GM23248 (cell line): ENCODE measurements around the gene PCDHGB2.

Experiments used
- EZH2 ChIP-seq: fragments of 200-600 bp; sonication (generic); IDR thresholded peaks from 2 replicates; pipeline ENCODE4 v1.6.1; 2018; ENCODE audit warnings: antibody characterized with exemption, mild to moderate bottlenecking; ENCODE audit not compliant: insufficient read depth, poor library complexity, severe bottlenecking
- EZH2phosphoT487 ChIP-seq: fragments of 200-600 bp; sonication (generic); IDR thresholded peaks from 2 replicates; pipeline ENCODE4 v1.6.1; 2018; ENCODE audit warnings: antibody characterized with exemption, moderate library complexity, mild to moderate bottlenecking, low read depth; ENCODE audit not compliant: insufficient read depth

DNA sequence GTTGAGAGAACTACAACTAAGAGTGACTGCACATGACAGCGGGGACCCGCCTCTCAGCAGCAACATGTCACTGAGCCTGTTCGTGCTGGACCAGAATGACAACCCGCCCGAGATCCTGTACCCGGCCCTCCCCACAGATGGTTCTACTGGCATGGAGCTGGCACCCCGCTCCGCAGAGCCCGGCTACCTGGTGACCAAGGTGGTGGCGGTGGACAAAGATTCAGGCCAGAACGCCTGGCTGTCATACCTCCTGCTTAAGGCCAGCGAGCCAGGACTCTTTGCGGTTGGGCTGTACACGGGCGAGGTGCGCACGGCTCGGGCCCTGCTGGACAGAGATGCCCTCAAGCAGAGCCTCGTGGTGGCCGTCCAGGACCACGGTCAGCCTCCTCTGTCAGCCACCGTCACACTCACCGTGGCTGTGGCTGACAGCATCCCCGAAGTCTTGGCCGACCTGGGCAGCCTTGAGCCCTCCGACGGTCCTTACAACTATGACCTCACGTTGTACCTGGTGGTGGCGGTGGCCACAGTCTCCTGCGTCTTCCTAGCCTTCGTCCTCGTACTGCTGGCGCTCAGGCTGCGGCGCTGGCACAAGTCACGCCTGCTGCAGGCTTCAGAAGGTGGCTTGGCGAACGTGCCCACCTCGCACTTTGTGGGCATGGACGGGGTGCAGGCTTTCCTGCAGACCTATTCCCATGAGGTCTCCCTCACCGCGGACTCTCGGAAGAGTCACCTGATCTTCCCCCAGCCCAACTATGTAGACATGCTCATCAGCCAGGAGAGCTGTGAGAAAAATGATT is 24.9 kb downstream of the PCDHGB2 start:
- TF ChIP-seq EZH2phosphoT487 (no peak), EZH2 (no peak)
